GM19467 (cell line): ENCODE measurements around the gene DOLPP1.
"Not testable (repeated sequence)": the region's sequence is repeated elsewhere in the genome, so short reads cannot be mapped to it uniquely, and the experiment has no call there.

ENCODE experiments used
- ATAC-seq: cut with Tn5 transposase; IDR thresholded peaks from one replicate; pipeline ENCODE4 v1.9.1; 2021; ENCODE audit warnings: mild to moderate bottlenecking, moderate library complexity; ENCODE audit not compliant: unreplicated experiment

The DOLPP1 gene, protein sequence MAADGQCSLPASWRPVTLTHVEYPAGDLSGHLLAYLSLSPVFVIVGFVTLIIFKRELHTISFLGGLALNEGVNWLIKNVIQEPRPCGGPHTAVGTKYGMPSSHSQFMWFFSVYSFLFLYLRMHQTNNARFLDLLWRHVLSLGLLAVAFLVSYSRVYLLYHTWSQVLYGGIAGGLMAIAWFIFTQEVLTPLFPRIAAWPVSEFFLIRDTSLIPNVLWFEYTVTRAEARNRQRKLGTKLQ

DNA sequence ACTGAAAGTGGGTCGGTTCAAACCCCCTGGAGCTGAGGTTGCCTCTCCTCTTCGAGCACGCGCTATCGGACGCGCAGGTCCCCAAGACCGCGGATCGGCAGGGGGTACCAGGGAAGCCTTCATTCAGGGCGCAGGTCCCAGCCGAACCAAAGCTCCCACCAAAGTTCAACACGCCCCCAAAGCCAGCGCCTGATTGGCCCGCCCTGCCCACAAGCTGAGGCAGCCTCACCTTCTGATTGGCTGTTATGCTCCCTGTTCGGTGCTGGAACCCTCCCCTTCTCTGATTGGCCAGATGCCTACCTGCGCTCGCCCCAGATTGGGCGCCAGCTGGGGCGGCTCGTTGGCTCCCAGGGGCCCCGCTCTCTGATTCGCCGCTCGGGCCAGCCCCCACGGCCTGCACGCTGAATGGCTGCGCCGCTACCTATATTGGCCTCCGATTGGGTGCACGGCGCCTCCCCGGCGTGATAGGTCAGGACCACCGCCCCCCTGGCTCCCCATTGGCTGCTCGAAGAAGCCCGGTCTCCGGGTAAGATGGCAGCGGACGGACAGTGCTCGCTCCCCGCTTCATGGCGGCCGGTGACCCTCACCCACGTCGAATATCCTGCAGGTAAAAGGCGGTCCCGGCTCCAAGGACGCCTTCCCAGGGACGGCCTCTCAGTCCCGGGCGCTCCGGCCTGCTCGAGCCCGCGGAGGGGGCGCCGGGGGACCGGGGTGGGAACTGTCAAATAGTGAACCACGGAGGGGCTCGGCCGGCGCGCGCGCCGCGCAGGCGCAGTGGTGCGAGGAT lies at the start of gene DOLPP1:
DOLPP1 (plus strand) TSS at position 511 of the 787 bp plus-strand sequence; CDS start at position 532, 21 bp downstream.
- ATAC-seq, result peak; percentile 93

DNA sequence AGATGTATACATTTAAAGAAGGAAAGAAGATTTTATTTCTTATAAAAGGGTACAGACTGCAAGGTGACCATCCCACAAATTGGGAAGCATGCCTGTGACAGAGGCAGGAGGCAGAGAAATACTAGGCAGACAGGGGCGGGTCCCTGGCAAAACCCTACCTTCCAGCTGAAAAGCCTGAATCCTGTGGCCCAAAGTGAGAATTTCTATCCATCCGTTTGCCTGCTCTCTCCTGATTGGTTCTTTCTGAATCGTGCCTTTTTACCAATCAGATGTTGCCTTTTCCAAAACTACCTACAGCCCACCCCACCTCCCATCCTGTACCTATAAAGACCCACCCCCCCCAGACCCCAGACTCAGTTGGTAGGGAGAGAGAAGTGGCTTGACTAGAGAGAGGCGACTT lies 49.4 kb upstream of the DOLPP1 start:
- no peak for ATAC-seq

DNA sequence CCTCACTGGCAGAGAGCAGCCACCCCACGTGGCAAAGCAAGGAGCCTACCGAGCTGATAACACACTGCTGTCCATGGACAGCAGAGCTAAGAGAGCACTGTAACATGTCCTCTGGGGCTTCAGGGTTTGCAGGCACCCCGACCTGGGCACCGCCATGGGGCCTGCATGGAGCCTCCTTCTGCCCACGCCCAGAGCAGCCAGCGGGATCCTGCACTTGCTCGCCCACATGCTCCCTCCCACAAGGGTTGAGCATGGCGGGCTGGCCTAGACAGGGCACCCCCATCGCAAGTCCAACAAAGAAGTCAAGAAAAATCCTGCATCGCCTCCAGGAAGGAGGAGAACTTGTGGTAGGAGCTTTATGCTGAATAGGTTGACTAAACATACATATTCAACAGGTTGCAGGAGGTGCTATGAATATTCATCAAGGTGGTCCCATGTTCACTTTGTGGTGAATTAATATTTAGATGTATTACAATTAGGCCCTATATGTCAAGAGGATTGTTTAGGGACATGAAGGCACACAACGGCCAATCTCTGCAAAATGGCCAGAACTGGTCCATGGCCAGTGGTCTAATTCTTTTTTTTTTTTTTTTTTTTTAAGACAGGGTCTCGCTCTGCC lies 48.3 kb upstream of the DOLPP1 start:
- no peak for ATAC-seq

DNA sequence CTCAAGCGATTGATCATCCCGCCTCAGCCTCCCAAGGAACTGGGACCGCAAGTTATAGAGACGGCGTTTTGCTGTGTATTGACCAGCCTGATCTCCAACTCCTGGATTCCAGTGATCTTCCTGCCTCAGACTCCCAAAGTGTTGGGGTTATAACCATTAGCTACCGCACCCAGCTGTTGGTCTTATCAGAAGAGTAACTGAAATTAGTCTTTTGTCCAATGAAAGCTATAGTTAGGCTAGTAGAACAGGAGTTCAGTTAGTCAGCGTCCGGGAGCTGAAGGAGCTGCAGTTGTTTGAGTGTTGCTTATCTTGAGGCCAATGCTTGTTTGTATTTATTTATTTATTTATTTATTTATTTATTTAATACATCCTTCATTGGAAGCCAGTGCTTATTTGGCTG lies 47.7 kb upstream of the DOLPP1 start:
- ATAC-seq, result no peak

DNA sequence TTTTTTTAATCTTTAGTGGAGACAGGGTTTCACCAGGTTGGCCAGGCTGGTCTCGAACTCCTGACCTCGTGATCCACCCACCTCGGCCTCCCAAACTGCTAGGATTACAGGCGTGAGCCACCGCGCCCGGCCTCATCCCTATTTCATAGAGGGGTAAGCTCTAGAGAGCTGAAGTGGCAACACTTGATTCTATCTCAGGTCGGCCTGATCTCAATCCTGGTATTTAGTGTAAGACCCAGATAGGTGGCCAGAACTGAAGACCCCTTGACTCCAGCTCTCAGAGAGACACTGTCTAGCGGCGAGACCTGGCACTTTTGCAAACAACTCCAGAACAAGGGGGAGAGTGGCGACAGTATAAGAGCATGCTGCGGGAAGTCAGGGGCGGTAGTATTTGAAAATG lies 45.1 kb upstream of the DOLPP1 start:
- not testable (repeated sequence) for ATAC-seq

DNA sequence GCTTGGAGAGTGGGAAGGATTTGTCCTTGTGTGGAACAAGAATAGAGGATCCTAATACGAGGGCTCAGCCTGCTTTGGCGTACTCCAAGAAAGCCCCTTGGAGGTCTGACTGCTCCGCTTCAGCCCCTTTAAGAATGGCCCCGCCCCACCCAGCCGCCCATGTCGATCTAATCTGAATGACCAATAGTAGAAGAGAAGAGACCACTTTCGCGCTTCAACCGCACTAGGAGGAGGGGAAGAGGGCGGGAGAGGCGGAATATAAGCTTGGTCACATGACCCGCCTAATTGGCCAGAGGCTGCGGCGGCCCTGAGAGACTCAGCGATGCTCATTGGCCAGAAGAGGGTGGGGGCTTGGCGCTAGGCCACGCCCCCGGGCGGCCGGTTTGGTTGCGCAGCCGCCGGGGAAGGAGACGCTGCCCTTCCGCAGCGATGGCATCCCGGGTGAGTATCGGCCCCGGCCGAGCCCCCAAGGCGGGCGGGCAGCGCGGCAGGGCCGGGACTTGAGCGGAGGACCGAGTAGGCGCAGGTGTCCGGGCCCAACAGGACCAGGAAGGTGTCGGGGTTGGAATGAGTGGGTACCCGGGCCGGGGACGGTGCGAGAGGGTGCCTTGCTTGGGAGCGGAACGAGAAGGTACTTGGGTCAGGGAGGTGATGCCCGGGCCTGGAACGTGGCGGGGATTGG lies 44.5 kb upstream of the DOLPP1 start, which contains the start of gene MIGA2:
MIGA2 (plus strand) TSS at position 386 of the 682 bp plus-strand sequence. CDS start 3,969 bp downstream, outside the sequence.
- ATAC-seq, result peak; percentile 93

DNA sequence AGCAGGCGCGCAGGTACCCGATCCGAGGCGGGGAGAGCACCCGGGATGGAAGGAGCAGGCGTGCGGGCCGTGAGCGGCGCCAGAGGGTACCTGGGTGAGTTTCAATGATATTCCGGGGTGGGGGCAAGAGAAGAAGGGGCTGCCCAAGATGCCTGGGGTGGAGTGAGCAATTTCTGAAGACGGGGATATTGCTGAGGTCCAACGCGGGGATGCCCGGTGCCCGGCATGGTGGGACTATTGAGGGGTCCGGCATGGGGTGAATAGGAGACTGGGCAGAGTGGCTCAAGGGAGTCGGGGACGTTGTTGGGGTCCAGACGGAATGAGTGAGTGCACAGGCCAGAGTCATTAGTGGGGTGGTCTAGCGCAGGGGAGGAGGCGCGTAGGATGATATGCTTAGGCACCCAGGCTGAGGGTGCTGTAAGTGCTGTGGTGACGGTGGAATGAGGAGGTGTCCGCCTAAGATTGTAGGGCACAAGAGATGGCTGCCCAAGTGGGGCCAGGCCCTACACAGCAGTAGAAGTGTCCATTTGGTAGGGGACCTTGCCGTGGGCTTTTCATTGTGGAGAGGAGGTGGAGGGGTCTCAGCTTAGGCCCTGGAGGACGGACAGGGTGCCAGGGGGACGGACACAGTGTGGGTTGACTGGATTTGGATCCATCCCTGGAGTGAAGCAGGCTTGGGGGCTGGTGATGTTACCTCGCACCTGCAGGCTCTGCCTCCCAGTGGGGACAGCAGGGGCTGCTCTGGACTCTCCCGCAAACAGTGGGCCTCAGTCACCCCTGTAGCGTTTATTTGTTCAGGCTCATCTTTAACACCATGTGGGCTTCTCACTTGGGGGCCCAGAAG lies 43.8 kb upstream of the DOLPP1 start:
- no peak for ATAC-seq

DNA sequence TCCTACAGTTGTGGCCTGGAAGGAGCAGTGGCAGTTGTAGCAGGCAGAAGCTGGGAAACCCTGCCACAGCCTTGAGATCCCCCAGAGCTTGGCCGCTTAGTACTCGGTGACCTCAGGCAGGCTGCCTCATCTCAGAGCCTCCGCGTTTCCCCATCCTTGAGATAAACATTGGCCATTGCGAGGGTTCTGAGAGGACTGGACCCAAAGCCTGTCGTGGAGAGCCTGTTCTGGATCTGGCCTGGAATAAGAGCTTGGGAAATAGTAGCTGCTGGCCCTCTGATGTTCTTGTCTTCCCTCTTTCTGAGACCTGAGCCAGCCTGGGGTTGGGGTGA lies 43.2 kb upstream of the DOLPP1 start:
- no peak for ATAC-seq

DNA sequence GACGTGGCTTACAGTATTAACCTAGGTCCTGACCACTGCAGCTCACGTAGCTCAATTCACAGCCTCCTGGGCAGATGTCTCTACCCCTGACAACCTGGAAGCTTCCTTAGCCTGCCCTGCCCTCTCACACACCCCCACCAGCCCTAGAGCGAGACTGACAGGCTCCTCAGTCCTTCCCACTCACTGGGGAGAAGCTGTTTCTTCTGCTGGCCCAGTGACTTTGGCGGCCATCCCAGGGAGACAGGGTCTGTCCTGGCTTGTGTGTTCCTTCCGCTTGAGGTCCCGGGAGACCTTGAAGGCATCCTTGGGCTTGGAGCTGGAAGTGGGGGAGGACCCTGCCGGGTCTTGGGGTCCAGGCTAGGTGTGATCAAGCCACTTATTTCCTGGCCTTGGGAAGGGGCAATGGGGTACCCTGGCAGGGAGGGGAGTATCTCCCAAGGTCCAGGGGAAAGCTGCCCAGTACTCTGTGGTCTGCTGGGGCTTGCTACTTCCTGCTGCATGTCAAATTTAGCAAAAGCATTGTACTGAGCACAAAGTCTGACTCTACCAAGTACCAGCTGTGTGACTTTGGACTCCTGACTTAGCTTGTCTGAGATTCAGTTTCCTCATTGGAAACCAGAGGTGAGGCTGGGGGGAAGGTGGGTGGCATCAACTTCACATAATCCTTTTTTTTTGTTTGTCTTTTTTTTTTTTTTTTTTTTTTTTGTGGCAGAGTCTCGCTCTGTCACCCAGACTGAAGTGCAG lies 42.6 kb upstream of the DOLPP1 start:
- ATAC-seq, result no peak

DNA sequence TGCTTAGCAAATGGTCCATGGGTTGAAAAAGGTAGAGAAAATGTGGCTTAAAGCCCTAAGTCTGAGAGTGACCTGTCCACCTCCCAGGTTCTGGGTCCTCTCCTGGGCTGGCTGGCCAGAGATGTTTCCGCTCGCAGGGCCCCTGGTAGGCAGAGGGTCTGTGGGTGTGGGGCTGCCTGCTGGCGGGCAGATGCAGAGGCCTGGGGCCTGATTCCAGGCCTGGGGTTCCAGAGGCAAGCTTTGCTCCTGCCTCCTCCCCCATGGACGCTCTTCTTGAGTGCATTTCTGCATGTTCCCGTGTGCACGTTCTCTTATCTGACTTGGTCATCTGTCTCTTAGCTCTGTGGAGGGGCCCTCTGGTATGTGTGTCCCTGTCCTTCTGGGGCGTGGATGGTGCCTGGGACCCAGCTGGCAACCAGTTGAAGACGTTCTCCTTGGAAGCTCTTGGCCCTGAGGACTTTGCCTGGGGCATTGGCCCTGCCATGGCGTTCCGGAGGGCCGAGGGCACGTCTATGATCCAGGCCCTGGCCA lies 40.7 kb upstream of the DOLPP1 start:
- ATAC-seq, result no peak

DNA sequence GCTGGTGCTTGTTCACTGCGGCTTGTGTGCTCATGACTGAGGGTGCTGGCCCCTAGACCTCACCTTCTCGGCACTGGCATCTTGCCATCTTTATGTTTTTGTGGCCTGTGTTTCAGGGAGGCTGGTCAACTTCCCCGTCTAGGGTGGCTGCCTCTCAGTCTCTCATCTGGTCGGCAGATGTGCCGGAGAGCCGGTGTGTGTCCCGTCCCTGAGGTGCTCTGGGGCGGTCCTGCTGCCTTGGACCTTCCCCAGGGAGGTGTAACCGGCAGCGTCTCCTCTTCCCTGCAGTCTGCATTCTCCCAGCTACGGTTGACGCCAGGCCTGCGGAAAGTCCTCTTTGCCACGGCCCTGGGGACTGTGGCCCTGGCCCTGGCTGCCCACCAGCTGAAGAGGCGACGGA lies 38.9 kb upstream of the DOLPP1 start:
- ATAC-seq, result no peak

DNA sequence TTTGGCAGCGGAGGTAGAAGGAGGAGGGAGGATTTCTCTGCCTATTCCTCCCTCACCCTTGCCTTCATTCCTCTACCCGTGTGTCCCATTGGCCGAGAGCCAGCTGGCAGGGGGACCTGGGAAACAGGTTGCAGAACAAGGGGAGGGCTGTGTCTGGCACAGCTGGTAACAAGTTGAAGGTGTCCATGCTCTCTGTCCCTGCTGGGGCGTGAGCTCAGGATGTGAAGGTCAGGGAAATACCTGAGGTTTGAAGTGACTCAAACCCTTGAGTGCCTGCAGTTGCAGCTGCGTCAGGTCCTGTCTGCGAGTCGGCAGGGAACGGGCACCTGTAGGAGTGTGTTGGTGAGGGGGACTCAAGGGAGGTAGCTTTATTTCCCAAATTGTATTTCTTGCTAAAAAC lies 28.3 kb upstream of the DOLPP1 start:
- no peak for ATAC-seq

DNA sequence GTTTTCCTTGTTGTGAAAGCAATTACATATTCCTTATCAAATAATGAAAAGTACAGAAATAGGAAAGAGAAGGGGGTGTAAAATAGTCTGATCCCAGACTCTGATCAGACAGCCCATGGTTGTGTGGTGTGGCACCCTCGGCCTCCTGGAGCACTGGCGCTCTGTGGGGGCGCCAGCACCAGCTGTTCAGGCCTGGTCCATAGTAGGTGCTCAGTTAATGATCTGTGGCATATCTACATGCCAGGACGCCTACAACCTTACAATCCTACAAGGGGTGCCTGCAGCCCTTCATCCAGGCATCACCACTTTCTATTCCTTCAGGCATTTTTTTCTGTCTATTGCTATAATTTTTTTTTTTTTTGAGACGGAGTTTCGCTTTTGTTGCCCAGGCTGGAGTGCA lies 27.9 kb upstream of the DOLPP1 start:
- ATAC-seq, result no peak

DNA sequence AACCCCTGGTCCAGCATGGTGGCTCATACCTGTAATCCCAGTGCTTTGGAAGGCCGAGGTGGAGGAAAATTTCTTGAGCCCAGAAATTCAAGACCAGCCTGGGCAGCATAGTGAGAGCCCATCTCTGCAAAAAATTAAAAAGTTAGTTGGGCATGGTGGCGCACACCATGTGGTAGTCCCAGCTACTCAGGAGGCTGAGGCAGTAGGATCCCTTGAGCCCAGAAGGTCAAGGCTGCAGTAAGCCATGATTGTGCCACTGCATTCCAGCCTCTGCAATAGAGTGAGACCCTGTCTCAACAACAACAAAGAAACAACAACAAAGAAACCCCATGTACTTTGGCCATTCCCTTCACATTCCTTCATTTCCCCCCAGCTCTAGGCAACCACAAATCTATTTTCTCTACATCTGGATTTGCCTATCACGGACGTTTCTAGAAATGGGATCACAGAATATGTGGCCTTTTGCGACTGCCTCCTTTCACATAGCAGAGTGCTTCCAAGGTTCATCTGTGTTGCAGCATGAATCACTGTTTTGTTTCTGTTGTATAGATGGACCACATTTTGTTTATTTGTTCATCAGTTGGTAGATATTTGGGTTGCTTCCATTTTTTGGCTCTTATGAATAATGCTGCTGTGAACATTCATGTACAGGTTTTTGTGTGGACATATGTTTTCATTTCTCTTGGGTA lies 26.6 kb upstream of the DOLPP1 start:
- ATAC-seq, result no peak

DNA sequence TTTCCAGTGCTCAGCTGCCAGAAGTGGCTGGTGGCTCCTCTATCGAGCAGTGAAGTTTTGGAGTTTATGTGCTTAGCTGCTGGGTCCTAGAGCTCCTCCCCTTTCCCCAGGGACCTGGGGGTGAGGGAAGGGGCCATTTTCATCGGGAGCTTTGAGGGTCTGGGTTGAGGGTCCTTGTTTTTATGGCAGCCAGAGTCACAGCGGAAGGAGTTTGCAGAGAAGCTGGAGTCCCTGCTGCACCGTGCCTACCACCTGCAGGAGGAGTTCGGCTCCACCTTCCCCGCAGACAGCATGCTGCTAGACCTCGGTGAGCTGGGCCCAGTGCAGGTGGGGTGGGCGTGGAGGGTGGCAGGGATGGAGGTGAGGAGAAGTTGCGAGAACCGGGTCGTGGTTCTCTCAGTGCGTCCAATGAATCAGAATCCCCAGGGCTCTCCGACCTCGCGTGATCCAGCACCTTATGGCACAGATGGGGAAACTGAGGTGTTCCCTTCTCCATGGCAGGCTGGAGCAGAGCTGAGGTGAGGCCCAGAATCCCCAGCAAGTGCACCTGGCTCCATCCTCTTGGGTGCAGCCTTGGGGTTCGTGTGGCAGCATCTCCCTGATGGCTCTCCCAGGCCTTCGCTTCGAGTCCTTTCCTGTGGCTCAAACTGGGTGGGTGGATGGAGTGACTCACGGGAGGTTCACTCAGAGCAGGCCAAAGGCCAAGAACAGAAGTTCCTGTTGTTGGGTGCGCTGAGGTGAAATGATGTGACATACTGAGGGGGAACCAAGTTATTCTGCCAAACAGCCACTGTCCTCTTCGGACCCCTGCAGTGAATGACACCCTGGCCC lies 21.7 kb upstream of the DOLPP1 start:
- no peak for ATAC-seq

DNA sequence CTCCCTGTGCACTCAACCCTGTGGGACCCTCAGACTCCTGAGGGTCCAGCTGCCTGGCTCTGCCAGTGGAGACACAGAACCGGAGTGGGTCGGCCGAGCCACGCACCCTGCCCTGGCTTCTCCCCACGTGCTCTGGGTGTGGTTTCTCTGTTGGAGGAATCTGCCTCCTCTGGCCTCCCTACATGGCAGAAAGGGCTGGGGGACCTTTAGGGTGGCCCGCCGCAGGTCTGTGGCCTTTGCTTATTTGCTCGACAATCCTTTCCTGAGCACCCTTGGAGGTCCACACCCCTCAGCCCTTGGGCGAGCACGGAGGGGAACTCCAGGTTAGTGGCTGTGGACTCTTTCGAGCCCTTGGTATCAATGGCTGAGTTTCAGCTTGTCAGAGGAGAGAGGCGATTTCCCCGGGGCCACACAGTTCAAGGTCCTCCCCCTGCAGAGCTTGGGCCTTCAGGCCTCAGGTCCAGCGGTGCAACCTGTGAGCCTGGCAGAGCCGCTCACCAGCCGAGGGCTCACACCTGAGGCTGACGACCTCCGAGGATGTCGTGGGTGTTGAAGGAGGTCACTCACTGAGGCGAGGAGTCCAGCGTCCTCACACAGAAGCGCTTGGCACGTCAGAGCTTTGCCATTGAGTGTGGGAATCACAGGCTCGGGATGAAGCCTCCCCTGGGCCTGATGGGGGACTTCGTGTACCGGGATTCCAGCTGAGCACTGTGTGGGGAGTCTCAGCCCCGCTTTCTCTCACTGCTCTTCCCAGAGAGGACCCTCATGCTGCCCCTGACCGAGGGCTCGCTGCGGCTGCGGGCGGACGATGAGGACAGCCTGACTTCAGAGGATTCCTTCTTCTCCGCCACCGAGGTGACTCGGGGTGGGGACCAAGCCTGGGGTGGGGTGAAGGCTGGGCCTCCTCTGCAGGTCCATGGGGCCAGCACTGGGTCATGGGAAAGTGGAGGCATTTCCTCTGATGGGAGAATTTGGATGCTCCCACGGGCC lies 20.8 kb upstream of the DOLPP1 start:
- no peak for ATAC-seq

DNA sequence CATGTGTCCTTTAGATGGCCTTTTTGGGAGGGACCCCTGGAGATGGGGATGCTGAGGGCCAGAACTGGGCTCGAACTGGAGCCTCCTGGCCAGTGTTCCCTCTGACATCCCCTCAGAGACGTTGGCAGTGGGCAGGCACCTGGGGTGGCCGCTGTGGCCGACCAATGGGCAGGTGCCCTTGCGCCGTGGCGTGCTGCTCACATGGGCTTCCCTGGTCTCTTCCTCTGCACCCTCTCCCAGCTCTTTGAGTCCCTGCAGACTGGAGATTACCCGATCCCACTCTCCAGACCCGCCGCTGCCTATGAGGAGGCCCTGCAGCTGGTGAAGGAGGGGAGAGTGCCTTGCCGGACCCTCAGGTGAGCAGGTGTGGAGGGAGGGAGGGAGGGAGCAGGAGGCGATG lies 19.9 kb upstream of the DOLPP1 start:
- no peak for ATAC-seq
